Measurements from ENCODE around the gene HYDIN. TPM values are rescaled to one million over a fixed set of nuclear protein-coding genes. Genes with fewer than 3 reads are reported as not detected.

Gene HYDIN
- total RNA-seq, 1 experiment from 2014 or later, result 0.35 TPM

DNA sequence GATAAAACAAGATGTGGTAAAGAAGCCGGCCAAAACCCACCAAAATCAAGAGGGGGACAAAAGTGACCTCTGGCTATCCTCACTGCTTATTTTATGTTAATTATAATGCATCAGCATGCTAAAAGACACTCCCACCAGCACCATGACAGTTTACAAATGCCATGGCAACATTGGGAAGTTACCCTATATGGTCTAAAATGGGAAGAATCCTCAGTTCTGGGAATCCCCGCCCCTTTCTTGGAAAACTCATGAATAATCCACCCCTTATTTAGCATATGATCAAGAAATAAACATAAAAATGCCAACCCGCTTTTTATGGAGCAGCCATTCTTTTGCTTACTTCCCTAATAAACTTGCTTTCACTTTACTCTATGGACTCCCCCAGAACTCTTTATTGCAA lies 33.1 kb upstream of the HYDIN start:
- Mint-ChIP-seq H3K4me1 (ENCODE audit: insufficient read depth, unreplicated experiment) (no peaks in the 10 kb centered on the region), H3K9me3 (ENCODE audit: unreplicated experiment) (no peaks in the 10 kb centered on the region), H3K4me3 (ENCODE audit: unreplicated experiment) (no peak overlapping the region), H3K36me3 (ENCODE audit: insufficient read depth, unreplicated experiment) (no peaks in the 10 kb centered on the region), H3K27me3 (ENCODE audit: insufficient read depth, unreplicated experiment) (peaks cover 50% of the 10 kb centered on the region), H3K27ac (ENCODE audit: low read depth, unreplicated experiment) (no peak overlapping the region)
- CTCF ChIA-PET, result no interaction called here
- DNase-seq (ENCODE audit: unreplicated experiment), result no peak
- intact Hi-C loops (cut with micrococcal nuclease), result no loop called here
- POLR2A ChIA-PET, result no interaction called here
- BruUV-seq (replicated peaks), result no TSS peak
- TF ChIP-seq, protein P1, sequence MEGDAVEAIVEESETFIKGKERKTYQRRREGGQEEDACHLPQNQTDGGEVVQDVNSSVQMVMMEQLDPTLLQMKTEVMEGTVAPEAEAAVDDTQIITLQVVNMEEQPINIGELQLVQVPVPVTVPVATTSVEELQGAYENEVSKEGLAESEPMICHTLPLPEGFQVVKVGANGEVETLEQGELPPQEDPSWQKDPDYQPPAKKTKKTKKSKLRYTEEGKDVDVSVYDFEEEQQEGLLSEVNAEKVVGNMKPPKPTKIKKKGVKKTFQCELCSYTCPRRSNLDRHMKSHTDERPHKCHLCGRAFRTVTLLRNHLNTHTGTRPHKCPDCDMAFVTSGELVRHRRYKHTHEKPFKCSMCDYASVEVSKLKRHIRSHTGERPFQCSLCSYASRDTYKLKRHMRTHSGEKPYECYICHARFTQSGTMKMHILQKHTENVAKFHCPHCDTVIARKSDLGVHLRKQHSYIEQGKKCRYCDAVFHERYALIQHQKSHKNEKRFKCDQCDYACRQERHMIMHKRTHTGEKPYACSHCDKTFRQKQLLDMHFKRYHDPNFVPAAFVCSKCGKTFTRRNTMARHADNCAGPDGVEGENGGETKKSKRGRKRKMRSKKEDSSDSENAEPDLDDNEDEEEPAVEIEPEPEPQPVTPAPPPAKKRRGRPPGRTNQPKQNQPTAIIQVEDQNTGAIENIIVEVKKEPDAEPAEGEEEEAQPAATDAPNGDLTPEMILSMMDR (IDR thresholded peaks at IDR 0.05; ENCODE audit: unreplicated experiment), result no peak

DNA sequence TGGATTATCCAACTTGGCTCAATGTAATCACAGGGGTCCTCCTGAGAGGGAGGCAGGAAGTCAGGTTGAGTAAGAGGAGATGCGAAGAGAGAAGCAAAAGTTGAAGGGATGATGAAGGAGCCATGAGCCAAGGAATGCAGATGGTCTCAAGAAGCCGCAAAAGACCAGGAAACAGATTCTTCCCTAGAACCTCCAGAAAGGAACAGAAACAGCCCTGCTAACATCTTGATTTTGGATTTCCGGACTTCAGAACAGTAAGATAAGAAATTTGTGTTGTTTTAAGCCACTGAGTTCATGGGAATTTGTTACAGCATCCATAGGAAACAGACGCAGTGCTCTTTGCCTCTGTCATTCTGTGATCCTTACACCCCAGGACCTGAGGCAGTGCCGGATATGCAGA lies 31.9 kb upstream of the HYDIN start:
- ChIA-PET CTCF (interaction anchor here (0.5 kb wide), 1 partner anchor 271 kb away, joined by 3 read pairs; no protein-coding TSS in a partner anchor), POLR2A (no interaction called here)
- no TSS peak for BruUV-seq (replicated peaks)

GRCh38 chr16:71260995-71261394 lies 30.5 kb upstream of the HYDIN start:
- Mint-ChIP-seq H3K4me1 (ENCODE audit: insufficient read depth, unreplicated experiment) (no peaks in the 10 kb centered on the region), H3K27ac (ENCODE audit: low read depth, unreplicated experiment) (no peak overlapping the region), H3K36me3 (ENCODE audit: insufficient read depth, unreplicated experiment) (no peaks in the 10 kb centered on the region), H3K27me3 (ENCODE audit: insufficient read depth, unreplicated experiment) (peaks cover 67% of the 10 kb centered on the region), H3K9me3 (ENCODE audit: unreplicated experiment) (no peaks in the 10 kb centered on the region), H3K4me3 (ENCODE audit: unreplicated experiment) (no peak overlapping the region)
- intact Hi-C loops (cut with micrococcal nuclease), result no loop called here
- POLR2A ChIA-PET, result no interaction called here
- no TSS peak for BruUV-seq (replicated peaks)
- CTCF ChIA-PET, result interaction anchor here (1.0 kb wide), 1 partner anchor 50 kb away, joined by 3 read pairs; no protein-coding TSS in a partner anchor
- TF ChIP-seq, protein P1 (IDR thresholded peaks at IDR 0.05; ENCODE audit: unreplicated experiment), result no peak
- no peak for DNase-seq (ENCODE audit: unreplicated experiment)

More for the DNA sequence above, 31.9 kb upstream of the HYDIN start:
- Mint-ChIP-seq H3K4me1 (ENCODE audit: insufficient read depth, unreplicated experiment) (no peaks in the 10 kb centered on the region), H3K36me3 (ENCODE audit: insufficient read depth, unreplicated experiment) (no peaks in the 10 kb centered on the region), H3K9me3 (ENCODE audit: unreplicated experiment) (no peaks in the 10 kb centered on the region), H3K27me3 (ENCODE audit: insufficient read depth, unreplicated experiment) (peaks cover 54% of the 10 kb centered on the region), H3K4me3 (ENCODE audit: unreplicated experiment) (no peak overlapping the region), H3K27ac (ENCODE audit: low read depth, unreplicated experiment) (no peak overlapping the region)
- no peak for DNase-seq (ENCODE audit: unreplicated experiment)
- TF ChIP-seq, protein P1 (IDR thresholded peaks at IDR 0.05; ENCODE audit: unreplicated experiment), result no peak
- intact Hi-C loops (cut with micrococcal nuclease), result no loop called here

DNA sequence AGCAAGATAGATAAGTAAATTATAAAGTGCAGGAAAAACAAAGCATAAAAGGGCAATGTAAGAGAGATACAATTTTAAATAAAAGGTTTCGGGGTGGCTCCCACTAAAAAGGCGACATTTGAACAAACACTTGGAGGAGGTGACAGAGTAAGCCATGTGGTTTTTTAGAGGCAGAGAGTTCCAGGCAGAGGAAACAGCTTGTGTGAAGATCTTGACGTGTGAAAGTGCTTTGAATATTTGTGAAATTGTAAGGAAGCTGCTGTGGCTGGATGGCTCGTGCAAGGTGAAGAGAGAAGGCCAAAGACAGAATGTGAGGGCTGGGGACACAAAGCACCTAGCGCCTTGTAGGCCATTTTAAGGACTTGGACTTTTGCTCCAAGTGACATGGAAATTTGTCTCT lies 28.6 kb upstream of the HYDIN start:
- CTCF ChIA-PET, result interaction anchor here (1.0 kb wide), 1 partner anchor 51 kb away, joined by 3 read pairs; no protein-coding TSS in a partner anchor
- Mint-ChIP-seq H3K36me3 (ENCODE audit: insufficient read depth, unreplicated experiment) (no peaks in the 10 kb centered on the region), H3K9me3 (ENCODE audit: unreplicated experiment) (no peaks in the 10 kb centered on the region), H3K4me1 (ENCODE audit: insufficient read depth, unreplicated experiment) (no peaks in the 10 kb centered on the region), H3K4me3 (ENCODE audit: unreplicated experiment) (no peak overlapping the region), H3K27ac (ENCODE audit: low read depth, unreplicated experiment) (no peak overlapping the region), H3K27me3 (ENCODE audit: insufficient read depth, unreplicated experiment) (peaks cover 67% of the 10 kb centered on the region)
- POLR2A ChIA-PET, result no interaction called here
- intact Hi-C loops (cut with micrococcal nuclease), result no loop called here
- BruUV-seq (replicated peaks), result no TSS peak
- TF ChIP-seq, protein P1 (IDR thresholded peaks at IDR 0.05; ENCODE audit: unreplicated experiment), result no peak
- DNase-seq (ENCODE audit: unreplicated experiment), result no peak
